ENCODE results near the gene LLGL1. TPM values are rescaled to one million over a fixed set of nuclear protein-coding genes. Genes with fewer than 3 reads are reported as not detected.
A peak's percentile ranks its signal among the peaks of the same experiment; 100 is the strongest.

The LLGL1 gene
- total and polyA plus RNA-seq, 2 donors (not counting 3 experiments of a cell fraction or from before 2014, with no cell fraction given), result 34.9 to 47.1 TPM

DNA sequence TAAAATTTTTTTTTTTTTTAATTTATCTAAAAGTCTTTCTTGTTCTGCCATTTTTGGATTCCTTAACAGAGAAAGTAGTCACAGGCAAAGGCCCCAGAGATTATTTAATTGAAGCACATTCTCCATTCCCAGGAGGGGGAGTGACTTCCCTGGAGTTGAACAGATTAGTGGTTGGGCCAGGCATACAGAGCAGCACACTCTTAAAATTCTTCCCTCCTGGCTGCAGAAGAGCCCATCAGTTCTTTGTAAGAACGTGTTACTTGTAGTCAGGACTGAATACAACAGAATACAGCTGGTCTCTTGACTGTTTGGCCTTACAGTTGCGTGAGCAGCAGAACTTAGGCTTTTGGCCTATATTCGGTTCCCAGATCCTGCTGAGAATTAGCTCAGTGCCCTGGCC lies 40.0 kb upstream of the LLGL1 start:
- dilution Hi-C loops (cut with MboI; ENCODE audit: extremely low pct_ligation_motif_present, low sequenced_read_pairs), result no loop called here
- no peaks in the 10 kb centered on the region for H3K9me3 ChIP-seq (replicated peaks; ENCODE audit: control insufficient read depth, insufficient read depth, low read length)
- no peaks in the 10 kb centered on the region for H3K27me3 ChIP-seq (ENCODE audit: control insufficient read depth in 2 of 2, insufficient read depth in 2 of 2, low read length in 2 of 2)
- peaks cover 55% of the 10 kb centered on the region for H3K4me1 ChIP-seq (ENCODE audit: control insufficient read depth, extremely low read depth, insufficient read depth, low read length)
- H3K27ac ChIP-seq (ENCODE audit: insufficient read depth, low read depth, low read length), result peak overlapping the region; percentile 25
- peak; percentile 33 for DNase-seq (ENCODE audit: low read depth, low spot score)
- peaks cover 64% of the 10 kb centered on the region for H3K79me2 ChIP-seq (ENCODE audit: control insufficient read depth, insufficient read depth, low read length)
- H3K9ac ChIP-seq (replicated peaks; ENCODE audit: extremely low read depth, insufficient read depth, low read length), result peak overlapping the region; percentile 86
- peak overlapping the region; percentile 93 for H3K4me2 ChIP-seq (ENCODE audit: insufficient read depth, low read length)
- TF ChIP-seq GATA2 (IDR thresholded peaks at IDR 0.05; ENCODE audit: insufficient read depth, insufficient read length, low read depth, low read length) (no peak), JUN (IDR thresholded peaks at IDR 0.05; ENCODE audit: borderline replicate concordance, insufficient read depth, insufficient read length, low read depth) (no peak), FOS (IDR thresholded peaks at IDR 0.05; ENCODE audit: borderline replicate concordance, insufficient read depth, low read length) (no peak), EZH2 (IDR thresholded peaks at IDR 0.05; ENCODE audit: borderline replicate concordance, low read depth, low read length, severe bottlenecking) (no peak), POLR2AphosphoS5 (IDR thresholded peaks at IDR 0.05; ENCODE audit: insufficient read depth, low read depth, low read length) (no peak), POLR2A (IDR thresholded peaks at IDR 0.05; ENCODE audit: low read depth, low read length) (no peak), MYC (IDR thresholded peaks at IDR 0.05; ENCODE audit: low read depth, low read length) (no peak)
- TF ChIP-seq, protein P1, sequence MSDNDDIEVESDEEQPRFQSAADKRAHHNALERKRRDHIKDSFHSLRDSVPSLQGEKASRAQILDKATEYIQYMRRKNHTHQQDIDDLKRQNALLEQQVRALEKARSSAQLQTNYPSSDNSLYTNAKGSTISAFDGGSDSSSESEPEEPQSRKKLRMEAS (IDR thresholded peaks at IDR 0.05; ENCODE audit: insufficient read depth, insufficient read length), result no peak
- TF ChIP-seq, protein P2, sequence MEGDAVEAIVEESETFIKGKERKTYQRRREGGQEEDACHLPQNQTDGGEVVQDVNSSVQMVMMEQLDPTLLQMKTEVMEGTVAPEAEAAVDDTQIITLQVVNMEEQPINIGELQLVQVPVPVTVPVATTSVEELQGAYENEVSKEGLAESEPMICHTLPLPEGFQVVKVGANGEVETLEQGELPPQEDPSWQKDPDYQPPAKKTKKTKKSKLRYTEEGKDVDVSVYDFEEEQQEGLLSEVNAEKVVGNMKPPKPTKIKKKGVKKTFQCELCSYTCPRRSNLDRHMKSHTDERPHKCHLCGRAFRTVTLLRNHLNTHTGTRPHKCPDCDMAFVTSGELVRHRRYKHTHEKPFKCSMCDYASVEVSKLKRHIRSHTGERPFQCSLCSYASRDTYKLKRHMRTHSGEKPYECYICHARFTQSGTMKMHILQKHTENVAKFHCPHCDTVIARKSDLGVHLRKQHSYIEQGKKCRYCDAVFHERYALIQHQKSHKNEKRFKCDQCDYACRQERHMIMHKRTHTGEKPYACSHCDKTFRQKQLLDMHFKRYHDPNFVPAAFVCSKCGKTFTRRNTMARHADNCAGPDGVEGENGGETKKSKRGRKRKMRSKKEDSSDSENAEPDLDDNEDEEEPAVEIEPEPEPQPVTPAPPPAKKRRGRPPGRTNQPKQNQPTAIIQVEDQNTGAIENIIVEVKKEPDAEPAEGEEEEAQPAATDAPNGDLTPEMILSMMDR (IDR thresholded peaks at IDR 0.05; ENCODE audit: extremely low read depth in 1 of 2, insufficient read depth in 1 of 2, low read depth in 1 of 2, low read length in 2 of 2), result no peak
- no peaks in the 10 kb centered on the region for H4K20me1 ChIP-seq (replicated peaks; ENCODE audit: control insufficient read depth, extremely low read depth, insufficient read depth, low read length)
- no peaks in the 10 kb centered on the region for H3K9me1 ChIP-seq (replicated peaks; ENCODE audit: control insufficient read depth, extremely low read depth, insufficient read depth, low read length)
- ChIA-PET CTCF (interaction anchor here (1.3 to 1.8 kb wide), 2 partner anchors 15 to 44 kb away, joined by 4 to 8 read pairs; no protein-coding TSS in a partner anchor), POLR2A (interaction anchor here (0.6 kb wide), 1 partner anchor 15 kb away, joined by 4 read pairs; no protein-coding TSS in a partner anchor)
- H3K4me3 ChIP-seq (replicated peaks in 1 of 3; ENCODE audit: insufficient read depth in 1 of 3, low read depth in 1 of 3, low read length in 3 of 3), result peak overlapping the region; percentile 79 to 94 (median 80)
- BruUV-seq (replicated peaks), result TSS peak; percentile 12
- H2AFZ ChIP-seq (ENCODE audit: low read depth, low read length), result no peak overlapping the region
- no peaks in the 10 kb centered on the region for H3K36me3 ChIP-seq (ENCODE audit: control insufficient read depth in 2 of 2, extremely low read depth in 1 of 2, insufficient read depth in 2 of 2, low read length in 2 of 2)
- FAIRE-seq, result no peak
- intact Hi-C loops (cut with micrococcal nuclease), result no loop called here
